Transverse colon (tissue), 3 donors: ENCODE results near the gene SDR39U1.

Experiments
- POLR2A ChIP-seq: fragments of 450-650 bp; IDR thresholded peaks from one replicate; pipeline ENCODE4 v1.6.1; 2016; ENCODE audit warnings: antibody characterized with exemption, mild to moderate bottlenecking, moderate library complexity
- TF ChIP-seq, protein P1 (sequence below), 5 experiments: fragments of 200-600 bp in 3 of 5; fragments of 450-650 bp in 2 of 5; sonication (generic) in 3 of 5; IDR thresholded peaks; 1 replicate in 2 of 5; 2 replicates in 3 of 5; pipeline ENCODE4 v1.5.1; 2016 to 2017; ENCODE audit warnings: antibody characterized with exemption in 5 of 5, inconsistent platforms in 3 of 5, mild to moderate bottlenecking in 2 of 5, moderate library complexity in 1 of 5

DNA sequence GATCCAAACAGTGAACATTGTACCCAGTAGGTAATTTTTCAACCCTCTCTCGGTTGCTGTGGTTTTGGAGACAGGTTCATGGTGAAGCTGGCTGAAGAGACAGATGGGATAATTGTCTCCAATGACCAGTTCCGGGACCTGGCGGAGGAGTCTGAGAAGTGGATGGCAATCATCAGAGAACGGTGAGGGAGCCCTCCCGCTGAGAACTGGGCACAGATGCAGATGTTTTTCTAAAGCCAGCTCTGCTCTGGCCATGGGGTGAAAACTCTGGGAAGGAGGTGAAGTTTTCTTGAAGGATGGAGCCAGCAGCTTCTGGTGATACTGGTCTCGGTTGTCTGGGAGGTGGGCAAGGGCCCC, 6.6 kb downstream of the SDR39U1 start:
- no peak for TF ChIP-seq POLR2A
- TF ChIP-seq, protein P1, sequence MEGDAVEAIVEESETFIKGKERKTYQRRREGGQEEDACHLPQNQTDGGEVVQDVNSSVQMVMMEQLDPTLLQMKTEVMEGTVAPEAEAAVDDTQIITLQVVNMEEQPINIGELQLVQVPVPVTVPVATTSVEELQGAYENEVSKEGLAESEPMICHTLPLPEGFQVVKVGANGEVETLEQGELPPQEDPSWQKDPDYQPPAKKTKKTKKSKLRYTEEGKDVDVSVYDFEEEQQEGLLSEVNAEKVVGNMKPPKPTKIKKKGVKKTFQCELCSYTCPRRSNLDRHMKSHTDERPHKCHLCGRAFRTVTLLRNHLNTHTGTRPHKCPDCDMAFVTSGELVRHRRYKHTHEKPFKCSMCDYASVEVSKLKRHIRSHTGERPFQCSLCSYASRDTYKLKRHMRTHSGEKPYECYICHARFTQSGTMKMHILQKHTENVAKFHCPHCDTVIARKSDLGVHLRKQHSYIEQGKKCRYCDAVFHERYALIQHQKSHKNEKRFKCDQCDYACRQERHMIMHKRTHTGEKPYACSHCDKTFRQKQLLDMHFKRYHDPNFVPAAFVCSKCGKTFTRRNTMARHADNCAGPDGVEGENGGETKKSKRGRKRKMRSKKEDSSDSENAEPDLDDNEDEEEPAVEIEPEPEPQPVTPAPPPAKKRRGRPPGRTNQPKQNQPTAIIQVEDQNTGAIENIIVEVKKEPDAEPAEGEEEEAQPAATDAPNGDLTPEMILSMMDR (IDR thresholded peaks at IDR 0.05) = no peak
